ENCODE results near the gene MDH1. TPM values are rescaled to one million over a fixed set of nuclear protein-coding genes. Genes with fewer than 3 reads are reported as not detected.

The MDH1 gene
- total and polyA plus RNA-seq, 2 donors (not counting 1 experiment from before 2014, with no cell fraction given) = 65.7 to 87.8 TPM

GRCh38 chr2:63651356-63651755, 62.6 kb downstream of the MDH1 start:
- H3K36me3 ChIP-seq (replicated peaks in 1 of 2; ENCODE audit: control extremely low read depth in 1 of 2, control insufficient read depth in 1 of 2, extremely low read depth in 1 of 2, insufficient read depth in 2 of 2, low read length in 1 of 2) = no peaks in the 10 kb centered on the region
- Mint-ChIP-seq H3K27me3 (peaks cover 16% of the 10 kb centered on the region), H3K27ac (no peak overlapping the region), H3K4me3 (no peak overlapping the region), H3K9me3 (ENCODE audit: insufficient read depth) (no peaks in the 10 kb centered on the region), H3K4me1 (no peaks in the 10 kb centered on the region)
- no peak overlapping the region for H3K4me2 ChIP-seq (replicated peaks; ENCODE audit: low read depth, low read length, poor library complexity, severe bottlenecking)
- WGBS (ENCODE audit: insufficient coverage) = no CpG with 5 or more reads among the region's 3 CpGs
- no peak overlapping the region for H2AFZ ChIP-seq (ENCODE audit: insufficient read depth, low read depth, low read length, poor library complexity, severe bottlenecking)
- intact Hi-C loops (cut with micrococcal nuclease) = no loop called here
- H3K27me3 ChIP-seq (replicated peaks in 1 of 4; ENCODE audit: control extremely low read depth in 1 of 4, control insufficient read depth in 3 of 4, insufficient read depth in 4 of 4, low read length in 3 of 4) = no peaks in the 10 kb centered on the region
- H3K79me2 ChIP-seq (ENCODE audit: control insufficient read depth, insufficient read depth, low read length) = no peaks in the 10 kb centered on the region
- CTCF ChIA-PET = no interaction called here
- POLR2A ChIA-PET = no interaction called here
- H4K20me1 ChIP-seq (ENCODE audit: control insufficient read depth, insufficient read depth, low read length, poor library complexity, severe bottlenecking) = no peaks in the 10 kb centered on the region
- DNase-seq (no peak), ATAC-seq (ENCODE audit: low read depth) (no peak)
- H3K4me3 ChIP-seq (ENCODE audit: control extremely low read depth in 1 of 5, extremely low read depth in 1 of 5, insufficient read depth in 1 of 5, low read depth in 2 of 5, low read length in 4 of 5) = no peak overlapping the region
- TF ChIP-seq EZH2 (IDR thresholded peaks at IDR 0.05; ENCODE audit: borderline replicate concordance, insufficient read depth, low read depth, low read length, poor library complexity, severe bottlenecking) = no peak
- TF ChIP-seq, protein P1, sequence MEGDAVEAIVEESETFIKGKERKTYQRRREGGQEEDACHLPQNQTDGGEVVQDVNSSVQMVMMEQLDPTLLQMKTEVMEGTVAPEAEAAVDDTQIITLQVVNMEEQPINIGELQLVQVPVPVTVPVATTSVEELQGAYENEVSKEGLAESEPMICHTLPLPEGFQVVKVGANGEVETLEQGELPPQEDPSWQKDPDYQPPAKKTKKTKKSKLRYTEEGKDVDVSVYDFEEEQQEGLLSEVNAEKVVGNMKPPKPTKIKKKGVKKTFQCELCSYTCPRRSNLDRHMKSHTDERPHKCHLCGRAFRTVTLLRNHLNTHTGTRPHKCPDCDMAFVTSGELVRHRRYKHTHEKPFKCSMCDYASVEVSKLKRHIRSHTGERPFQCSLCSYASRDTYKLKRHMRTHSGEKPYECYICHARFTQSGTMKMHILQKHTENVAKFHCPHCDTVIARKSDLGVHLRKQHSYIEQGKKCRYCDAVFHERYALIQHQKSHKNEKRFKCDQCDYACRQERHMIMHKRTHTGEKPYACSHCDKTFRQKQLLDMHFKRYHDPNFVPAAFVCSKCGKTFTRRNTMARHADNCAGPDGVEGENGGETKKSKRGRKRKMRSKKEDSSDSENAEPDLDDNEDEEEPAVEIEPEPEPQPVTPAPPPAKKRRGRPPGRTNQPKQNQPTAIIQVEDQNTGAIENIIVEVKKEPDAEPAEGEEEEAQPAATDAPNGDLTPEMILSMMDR (IDR thresholded peaks at IDR 0.05) = no peak
- H3K9me3 ChIP-seq (ENCODE audit: control extremely low read depth in 1 of 3, control insufficient read depth in 2 of 3, insufficient read depth in 1 of 3, low read length in 2 of 3) = peaks cover 0 to 4% (median 0%) of the 10 kb centered on the region in 3 donors
- no peak overlapping the region for H3K9ac ChIP-seq (ENCODE audit: low read length)
- no peak overlapping the region for H3K27ac ChIP-seq (ENCODE audit: low read length in 2 of 2)
- H3K4me1 ChIP-seq (ENCODE audit: control insufficient read depth in 2 of 2, insufficient read depth in 2 of 2, low read length in 2 of 2) = no peaks in the 10 kb centered on the region

DNA sequence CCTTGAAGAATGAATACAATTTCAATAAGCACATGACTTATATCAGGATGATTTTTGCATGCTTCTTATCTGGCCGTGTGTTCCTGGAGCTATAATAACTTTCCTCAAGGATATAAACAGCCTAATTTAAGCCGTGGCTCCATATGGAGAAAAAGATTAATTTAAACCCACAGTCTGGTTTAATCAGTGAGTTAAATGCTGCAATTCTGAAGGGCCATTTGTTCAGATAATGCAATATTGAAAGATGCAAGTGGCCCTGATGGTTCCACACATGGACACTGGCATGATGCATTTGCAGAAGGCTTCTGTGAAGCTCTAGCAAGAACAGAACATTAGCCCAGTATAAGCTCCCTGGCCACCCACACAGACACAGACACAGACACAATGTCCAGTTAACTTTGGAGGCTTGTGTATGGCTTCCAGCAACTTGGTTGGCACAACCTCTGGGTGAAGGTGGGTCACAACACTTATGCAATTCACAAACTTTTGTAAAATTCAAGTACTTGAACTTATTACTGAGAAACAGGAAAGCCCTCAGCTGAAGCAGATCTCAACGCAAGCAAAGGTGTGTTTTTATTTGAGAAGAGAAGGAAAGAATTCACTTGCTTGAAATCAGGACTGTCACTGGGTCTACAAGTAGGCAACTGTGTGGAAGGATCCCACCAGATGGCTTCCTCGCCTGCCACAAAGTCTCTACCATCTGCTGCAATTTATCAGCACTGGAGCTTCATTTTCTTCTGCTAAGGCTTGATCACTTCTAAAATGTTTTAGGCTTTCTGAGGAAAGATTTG, 63.3 kb downstream of the MDH1 start:
- peaks cover 10% of the 10 kb centered on the region for H3K27me3 Mint-ChIP-seq
- Histone ChIP-seq H3K36me3 (replicated peaks in 1 of 2; ENCODE audit: control extremely low read depth in 1 of 2, control insufficient read depth in 1 of 2, extremely low read depth in 1 of 2, insufficient read depth in 2 of 2, low read length in 1 of 2) (no peaks in the 10 kb centered on the region), H3K4me3 (ENCODE audit: control extremely low read depth in 1 of 5, extremely low read depth in 1 of 5, insufficient read depth in 1 of 5, low read depth in 2 of 5, low read length in 4 of 5) (no peak overlapping the region), H4K20me1 (ENCODE audit: control insufficient read depth, insufficient read depth, low read length, poor library complexity, severe bottlenecking) (no peaks in the 10 kb centered on the region), H3K4me2 (replicated peaks; ENCODE audit: low read depth, low read length, poor library complexity, severe bottlenecking) (no peak overlapping the region), H3K9ac (ENCODE audit: low read length) (no peak overlapping the region), H3K79me2 (ENCODE audit: control insufficient read depth, insufficient read depth, low read length) (no peaks in the 10 kb centered on the region), H3K27ac (ENCODE audit: low read length in 2 of 2) (no peak overlapping the region), H3K9me3 (ENCODE audit: control extremely low read depth in 1 of 3, control insufficient read depth in 2 of 3, insufficient read depth in 1 of 3, low read length in 2 of 3) (peaks cover 0 to 4% (median 0%) of the 10 kb centered on the region in 3 donors), H2AFZ (ENCODE audit: insufficient read depth, low read depth, low read length, poor library complexity, severe bottlenecking) (no peak overlapping the region), H3K4me1 (ENCODE audit: control insufficient read depth in 2 of 2, insufficient read depth in 2 of 2, low read length in 2 of 2) (no peaks in the 10 kb centered on the region), H3K27me3 (replicated peaks in 1 of 4; ENCODE audit: control extremely low read depth in 1 of 4, control insufficient read depth in 3 of 4, insufficient read depth in 4 of 4, low read length in 3 of 4) (no peaks in the 10 kb centered on the region)
- DNase-seq = no peak
- H3K27ac Mint-ChIP-seq = no peak overlapping the region
- no peaks in the 10 kb centered on the region for H3K4me1 Mint-ChIP-seq
- CTCF ChIA-PET = no interaction called here
- no peak for TF ChIP-seq EZH2 (IDR thresholded peaks at IDR 0.05; ENCODE audit: borderline replicate concordance, insufficient read depth, low read depth, low read length, poor library complexity, severe bottlenecking)
- TF ChIP-seq, protein P1 (IDR thresholded peaks at IDR 0.05) = no peak
- POLR2A ChIA-PET = no interaction called here
- no peak overlapping the region for H3K4me3 Mint-ChIP-seq
- no peaks in the 10 kb centered on the region for H3K9me3 Mint-ChIP-seq (ENCODE audit: insufficient read depth)
- no peak for ATAC-seq (ENCODE audit: low read depth)
- intact Hi-C loops (cut with micrococcal nuclease) = no loop called here
- WGBS (ENCODE audit: insufficient coverage) = no CpG with 5 or more reads among the region's 4 CpGs

Measured in B cell (primary cell).